HG02970 (cell line): ENCODE data around the gene ETV4.
"Not testable (repeated sequence)": the region's sequence is repeated elsewhere in the genome, so short reads cannot be mapped to it uniquely, and the experiment has no call there.

ENCODE experiments used
- ATAC-seq: cut with Tn5 transposase; IDR thresholded peaks from one replicate; pipeline ENCODE4 v1.9.1; 2021; ENCODE audit warnings: mild to moderate bottlenecking, moderate library complexity, moderate number of reproducible peaks; ENCODE audit not compliant: unreplicated experiment, low FRiP score

ETV4 gene

GRCh38 chr17:43517615-43518386, 28.3 kb downstream of the ETV4 start:
- ATAC-seq = no peak

GRCh38 chr17:43517161-43517560, 29.0 kb downstream of the ETV4 start:
- ATAC-seq = no peak

DNA sequence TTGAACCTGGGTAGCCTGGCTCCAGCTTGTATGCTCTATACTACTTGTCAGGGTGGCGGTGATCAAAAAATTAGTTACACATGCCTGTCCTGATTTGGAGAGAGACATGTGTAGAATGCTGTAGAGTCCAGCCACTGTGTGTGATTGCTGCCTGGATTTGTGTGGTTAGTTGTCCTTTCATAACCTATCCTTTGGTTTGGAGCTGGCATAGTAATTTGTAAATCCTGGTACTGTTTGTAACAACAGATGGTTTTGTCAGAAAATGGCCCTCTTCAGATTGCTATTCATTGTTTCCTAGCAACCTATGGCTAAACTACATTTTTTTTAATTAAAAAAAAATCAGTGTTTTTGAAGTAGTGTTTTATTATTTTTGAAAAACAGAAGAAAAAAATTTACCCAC, 30.5 kb downstream of the ETV4 start:
- ATAC-seq = no peak

DNA sequence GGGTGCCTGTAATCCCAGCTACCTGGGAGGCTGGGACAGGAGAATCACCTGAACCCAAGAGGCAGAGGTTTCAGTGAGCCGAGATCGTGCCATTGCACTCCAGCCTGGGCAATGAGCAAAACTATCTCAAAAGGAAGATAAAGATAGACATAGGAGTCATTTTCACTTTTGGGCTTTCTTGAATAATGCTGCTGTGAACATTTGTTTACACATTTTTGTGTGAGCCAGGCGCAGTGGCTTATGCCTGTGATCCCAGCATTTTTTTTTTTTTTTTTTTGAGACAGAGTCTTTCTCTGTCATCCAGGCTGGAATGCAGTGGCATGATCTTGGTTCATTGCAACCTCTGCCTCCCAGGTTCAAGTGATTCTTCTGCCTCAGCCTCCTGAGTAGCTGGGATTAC, 34.9 kb downstream of the ETV4 start:
- not testable (repeated sequence) for ATAC-seq

- not testable (repeated sequence) for ATAC-seq
Observed at GRCh38 chr17:43509440-43509839, 36.7 kb downstream of the ETV4 start.

DNA sequence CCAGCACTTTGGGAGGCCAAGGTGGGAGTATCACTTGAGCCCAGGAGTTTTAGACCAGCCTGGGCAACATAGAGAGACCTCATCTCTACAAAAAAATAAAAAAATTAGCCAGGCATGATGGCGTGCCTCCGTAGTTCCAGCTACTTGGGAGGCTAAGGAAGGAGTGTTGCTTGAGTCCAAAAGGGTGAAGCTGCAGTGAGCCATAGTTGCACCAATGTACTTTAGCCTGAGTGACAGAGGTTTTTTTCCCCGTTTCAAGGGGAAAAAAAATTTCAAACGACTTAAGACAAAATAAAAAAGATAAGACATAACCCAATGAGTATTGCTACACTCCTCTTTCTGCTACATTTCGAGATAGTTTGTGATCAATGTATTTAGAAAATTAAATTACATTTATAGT, 55.5 kb downstream of the ETV4 start:
- ATAC-seq = no peak

- ATAC-seq = peak; percentile 99
Observed at GRCh38 chr17:43483674-43484551, 62.2 kb downstream of the ETV4 start, which contains the start of gene DHX8. DHX8 (plus strand) TSS chr17:43483975; CDS start chr17:43484038, 63 bp downstream.

DNA sequence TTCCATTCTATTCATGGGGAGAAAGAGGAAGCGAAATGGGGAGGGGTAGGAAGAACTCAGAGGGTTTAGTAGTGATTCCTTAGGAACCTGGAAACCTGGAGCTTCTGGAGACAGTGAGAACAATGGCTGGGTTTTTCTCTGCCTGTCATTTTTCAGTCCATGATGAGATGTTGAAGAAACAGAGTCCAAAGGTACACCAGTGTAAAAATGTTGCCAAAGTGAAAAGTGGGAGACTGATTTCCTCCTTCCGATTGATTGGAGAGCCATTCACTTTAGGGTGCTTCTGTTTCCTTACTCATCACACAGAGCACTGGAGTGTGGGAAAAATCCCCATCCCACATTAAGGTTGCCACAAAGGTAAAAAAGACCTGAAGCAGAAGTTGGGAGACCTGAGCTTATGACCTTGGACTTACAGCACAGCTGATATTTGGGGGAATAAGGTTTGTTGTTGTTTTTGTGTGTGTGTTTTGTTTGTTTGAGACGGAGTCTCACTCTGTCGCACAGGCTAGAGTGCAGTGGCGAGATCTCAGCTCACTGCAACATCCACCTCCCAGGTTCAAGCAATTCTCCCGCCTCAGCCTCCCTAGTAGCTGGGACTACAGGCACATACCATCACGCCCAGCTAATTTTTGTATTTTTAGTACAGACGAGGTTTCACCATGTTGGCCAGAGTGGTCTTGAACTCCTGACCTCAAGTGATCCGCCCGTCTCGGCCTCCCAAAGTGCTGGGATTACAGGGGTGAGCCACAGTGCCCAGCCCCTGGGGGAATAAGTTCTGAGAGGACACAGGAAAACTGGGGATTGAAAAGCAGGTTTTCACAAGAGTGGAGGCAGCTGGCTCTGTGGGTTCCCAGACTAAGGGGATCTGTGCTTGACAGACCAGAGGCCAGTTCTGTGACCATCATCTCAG, 63.8 kb downstream of the ETV4 start:
- ATAC-seq = no peak

DNA sequence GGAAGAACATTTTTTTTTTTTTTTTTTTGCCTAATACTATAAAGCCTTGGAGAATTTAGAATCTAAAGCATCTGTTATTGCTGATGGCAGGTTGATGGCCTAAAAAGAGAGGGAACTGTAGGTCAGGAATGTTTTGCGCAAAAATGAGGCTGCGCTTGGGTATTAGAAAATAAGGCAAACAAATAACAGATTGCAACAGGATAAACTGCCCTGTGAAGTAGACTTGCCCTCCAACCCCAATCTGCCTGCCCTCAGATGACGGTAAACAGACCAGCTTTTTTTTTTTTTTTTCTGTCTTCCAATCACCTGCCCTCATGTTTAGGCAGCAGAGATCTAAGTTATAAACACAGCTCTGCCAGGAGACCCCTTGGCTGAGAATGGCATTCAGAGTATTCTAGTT, 66.2 kb downstream of the ETV4 start:
- ATAC-seq = no peak
